KOPT-K1 (cell line): ENCODE results near the gene ANTKMT.
A peak's percentile ranks its signal among the peaks of the same experiment; 100 is the strongest.

Source experiments
- H3K27ac ChIP-seq: fragments of 200-600 bp; sonication (generic); 2 replicates; pipeline ENCODE4 v1.5.1; 2016; ENCODE audit warnings: antibody characterized with exemption, mild to moderate bottlenecking, low read depth, low read length; ENCODE audit not compliant: poor library complexity, severe bottlenecking
- H3K36me3 ChIP-seq: fragments of 200-600 bp; sonication (generic); 2 replicates; pipeline ENCODE4 v1.5.1; 2017; ENCODE audit warnings: antibody characterized with exemption, mild to moderate bottlenecking, low read length, moderate library complexity; ENCODE audit not compliant: insufficient read depth
- H3K9me3 ChIP-seq: fragments of 200-600 bp; sonication (generic); 2 replicates; pipeline ENCODE4 v1.5.1; 2017; ENCODE audit warnings: antibody characterized with exemption, low read length, mild to moderate bottlenecking; ENCODE audit not compliant: insufficient read depth, poor library complexity, severe bottlenecking

Gene ANTKMT, protein sequence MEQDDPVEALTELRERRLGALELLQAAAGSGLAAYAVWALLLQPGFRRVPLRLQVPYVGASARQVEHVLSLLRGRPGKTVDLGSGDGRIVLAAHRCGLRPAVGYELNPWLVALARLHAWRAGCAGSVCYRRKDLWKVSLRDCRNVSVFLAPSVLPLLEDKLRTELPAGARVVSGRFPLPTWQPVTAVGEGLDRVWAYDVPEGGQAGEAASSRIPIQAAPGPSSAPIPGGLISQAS

DNA sequence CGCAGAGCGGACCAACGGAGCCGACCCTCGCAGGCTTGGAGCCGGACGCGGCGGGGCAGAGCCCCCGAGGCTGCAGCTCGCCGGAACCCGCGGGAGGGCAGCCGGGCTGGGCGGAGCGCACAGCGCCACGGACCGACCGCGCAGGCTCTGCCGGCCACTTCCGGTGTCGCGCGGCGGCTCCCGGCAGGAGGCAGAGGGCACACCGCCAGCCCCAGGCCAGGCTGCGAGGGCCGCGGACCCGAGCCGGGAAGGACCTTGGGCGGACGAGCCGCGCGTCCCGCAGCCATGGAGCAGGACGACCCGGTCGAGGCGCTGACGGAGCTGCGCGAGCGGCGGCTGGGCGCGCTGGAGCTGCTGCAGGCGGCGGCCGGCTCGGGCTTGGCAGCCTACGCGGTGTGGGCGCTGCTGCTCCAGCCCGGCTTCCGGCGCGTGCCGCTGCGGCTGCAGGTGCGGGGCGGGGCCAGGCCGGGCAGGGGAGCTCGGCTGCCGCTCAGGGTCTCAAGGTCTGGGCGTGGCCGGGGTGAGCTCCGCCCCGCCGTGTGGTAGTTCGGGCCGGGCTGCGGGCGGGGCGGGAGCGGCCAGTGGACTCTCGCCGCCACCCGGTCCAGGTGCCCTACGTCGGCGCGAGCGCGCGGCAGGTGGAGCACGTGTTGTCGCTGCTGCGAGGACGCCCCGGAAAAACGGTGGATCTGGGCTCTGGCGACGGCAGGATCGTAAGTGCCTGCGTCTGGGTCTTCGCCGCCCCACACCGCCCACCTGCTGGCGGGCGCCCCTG, at the start of gene ANTKMT:
Gene ANTKMT (plus strand): TSS at position 157 of the 775 bp plus-strand sequence. CDS start 129 bp downstream, at position 286.
- Histone ChIP-seq H3K9me3 (no peaks in the 10 kb centered on the region), H3K36me3 (no peaks in the 10 kb centered on the region), H3K27ac (peak within 1 kb of the TSS; percentile 84)

DNA sequence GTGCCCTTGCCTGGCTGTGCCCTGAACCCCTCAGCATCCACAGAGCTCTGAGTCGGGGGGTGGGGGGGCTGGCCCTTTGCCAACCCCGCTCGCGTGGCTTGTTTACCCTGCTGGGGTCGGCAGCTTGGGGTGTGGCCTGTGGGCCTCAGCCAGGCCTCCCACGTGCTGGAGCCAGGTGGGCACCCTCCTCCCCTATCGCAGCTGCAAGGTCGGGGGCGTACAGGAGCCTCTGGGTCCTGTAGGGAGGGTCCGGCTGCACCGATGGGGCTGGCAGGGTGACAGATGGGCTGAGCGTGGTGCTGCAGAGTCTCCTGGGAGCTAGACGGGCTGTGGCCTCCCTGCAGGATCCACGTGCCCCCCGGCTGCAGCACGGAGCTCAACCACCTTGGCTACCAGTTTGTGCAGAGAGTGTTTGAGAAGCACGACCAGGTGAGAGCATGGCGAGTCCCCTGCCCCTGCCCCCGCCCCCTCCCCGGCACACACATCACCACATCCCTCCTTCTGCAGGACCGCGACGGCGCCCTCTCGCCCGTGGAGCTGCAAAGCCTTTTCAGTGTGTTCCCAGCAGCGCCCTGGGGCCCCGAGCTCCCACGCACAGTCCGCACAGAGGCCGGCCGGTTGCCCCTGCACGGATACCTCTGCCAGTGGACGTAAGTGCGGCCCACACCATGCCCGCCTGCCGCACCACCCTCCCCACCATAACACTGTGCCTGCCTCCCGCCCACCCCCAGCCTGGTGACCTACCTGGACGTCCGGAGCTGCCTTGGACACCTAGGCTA, 49.4 kb upstream of the ANTKMT start:
- no peaks in the 10 kb centered on the region for H3K9me3 ChIP-seq
- H3K36me3 ChIP-seq, result peaks cover 65% of the 10 kb centered on the region
- no peak overlapping the region for H3K27ac ChIP-seq

DNA sequence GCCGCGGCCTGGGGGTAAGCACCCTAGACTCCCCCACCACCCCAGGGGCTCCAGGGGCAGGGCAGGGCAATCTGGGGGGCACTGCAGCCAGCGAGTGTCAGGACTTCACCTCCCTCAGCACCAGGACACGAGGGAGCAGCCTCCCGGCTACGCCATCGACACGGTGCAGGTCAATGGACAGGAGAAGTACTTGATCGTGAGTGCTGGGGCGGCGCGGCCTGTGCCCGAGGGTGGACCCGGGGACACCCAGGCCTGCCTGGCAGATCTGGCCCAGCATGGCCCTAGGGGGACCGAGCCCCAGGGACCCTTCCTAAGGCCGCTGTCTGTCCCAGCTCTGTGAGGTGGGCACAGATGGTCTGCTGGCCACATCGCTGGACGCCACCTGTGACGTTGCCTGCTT, 48.6 kb upstream of the ANTKMT start:
- no peak overlapping the region for H3K27ac ChIP-seq

DNA sequence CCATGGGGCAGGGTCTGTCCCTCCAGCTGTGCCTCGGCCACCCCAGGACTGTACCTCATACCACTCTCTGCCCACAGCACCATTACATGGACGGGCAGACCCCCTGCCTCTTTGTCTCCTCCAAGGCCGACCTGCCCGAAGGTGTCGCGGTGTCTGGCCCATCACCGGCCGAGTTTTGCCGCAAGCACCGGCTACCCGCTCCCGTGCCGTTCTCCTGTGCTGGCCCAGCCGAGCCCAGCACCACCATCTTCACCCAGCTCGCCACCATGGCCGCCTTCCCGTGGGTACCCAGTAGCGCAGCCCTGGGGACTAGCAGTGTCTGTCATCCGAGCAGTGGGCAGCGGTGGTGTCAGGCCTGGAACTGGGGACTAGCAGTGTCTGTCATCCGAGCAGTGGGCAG, 48.1 kb upstream of the ANTKMT start:
- Histone ChIP-seq H3K36me3 (peaks cover 68% of the 10 kb centered on the region), H3K27ac (no peak overlapping the region), H3K9me3 (no peaks in the 10 kb centered on the region)

More for the DNA sequence above, 48.6 kb upstream of the ANTKMT start:
- Histone ChIP-seq H3K36me3 (peaks cover 68% of the 10 kb centered on the region), H3K9me3 (no peaks in the 10 kb centered on the region)

DNA sequence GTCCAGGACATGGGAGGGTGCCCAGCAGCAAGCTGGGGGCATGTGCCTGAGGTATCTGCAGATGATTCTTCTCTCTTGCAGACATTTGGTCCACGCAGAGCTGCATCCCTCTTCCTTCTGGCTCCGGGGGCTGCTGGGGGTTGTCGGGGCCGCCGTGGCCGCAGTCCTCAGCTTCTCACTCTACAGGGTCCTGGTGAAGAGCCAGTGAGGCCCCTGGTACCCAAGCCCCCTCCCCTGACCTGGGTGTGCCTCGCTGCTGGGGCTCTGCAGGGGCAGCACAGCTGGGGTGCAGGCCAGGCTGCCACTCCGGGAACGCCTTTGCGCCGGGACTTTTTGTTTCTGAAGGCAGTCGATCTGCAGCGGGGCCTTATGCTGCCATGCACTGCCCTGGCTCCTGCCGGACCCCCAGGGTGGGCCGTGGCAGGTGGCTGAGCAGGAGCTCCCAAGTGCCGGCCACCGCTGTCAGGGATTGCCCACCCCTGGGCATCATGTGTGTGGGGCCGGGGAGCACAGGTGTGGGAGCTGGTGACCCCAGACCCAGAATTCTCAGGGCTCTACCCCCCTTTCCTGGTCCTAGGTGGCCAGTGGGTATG, 47.5 kb upstream of the ANTKMT start:
- H3K9me3 ChIP-seq, result no peaks in the 10 kb centered on the region
- peaks cover 68% of the 10 kb centered on the region for H3K36me3 ChIP-seq
- H3K27ac ChIP-seq, result no peak overlapping the region

DNA sequence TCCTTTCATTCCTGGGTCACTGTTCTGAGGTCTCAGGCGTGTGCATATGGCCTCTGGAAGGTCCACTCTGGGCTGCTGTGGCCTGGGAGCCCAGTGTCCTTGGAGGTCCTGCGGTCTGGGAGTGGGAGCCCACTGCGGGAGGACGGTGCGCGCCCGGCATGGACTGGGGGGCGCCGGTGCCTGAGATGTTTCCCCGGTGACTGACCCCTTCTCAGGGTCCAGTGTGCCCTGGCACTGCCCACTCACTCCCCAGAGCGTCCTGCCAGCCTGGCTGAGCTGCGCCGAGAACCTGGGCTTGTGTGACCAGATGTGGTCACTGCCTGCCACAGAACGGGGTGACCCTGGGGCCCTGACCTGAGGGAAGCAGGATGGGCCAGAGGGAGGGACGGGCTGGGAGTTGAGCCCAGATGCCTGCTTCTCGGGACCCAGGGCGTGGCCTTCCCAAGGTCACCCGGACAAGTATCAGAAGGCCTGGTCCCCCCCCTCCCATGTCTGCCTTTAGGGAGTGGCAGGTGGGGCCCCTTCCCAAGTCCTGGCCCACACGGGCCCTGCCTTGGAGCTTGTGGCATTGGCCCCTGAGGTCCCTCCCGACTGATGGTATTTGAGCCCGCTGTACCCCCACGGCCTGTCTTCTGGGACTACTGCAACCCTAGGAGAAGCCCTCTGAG, 46.6 kb upstream of the ANTKMT start:
- Histone ChIP-seq H3K27ac (no peak overlapping the region), H3K36me3 (peaks cover 65% of the 10 kb centered on the region), H3K9me3 (no peaks in the 10 kb centered on the region)

DNA sequence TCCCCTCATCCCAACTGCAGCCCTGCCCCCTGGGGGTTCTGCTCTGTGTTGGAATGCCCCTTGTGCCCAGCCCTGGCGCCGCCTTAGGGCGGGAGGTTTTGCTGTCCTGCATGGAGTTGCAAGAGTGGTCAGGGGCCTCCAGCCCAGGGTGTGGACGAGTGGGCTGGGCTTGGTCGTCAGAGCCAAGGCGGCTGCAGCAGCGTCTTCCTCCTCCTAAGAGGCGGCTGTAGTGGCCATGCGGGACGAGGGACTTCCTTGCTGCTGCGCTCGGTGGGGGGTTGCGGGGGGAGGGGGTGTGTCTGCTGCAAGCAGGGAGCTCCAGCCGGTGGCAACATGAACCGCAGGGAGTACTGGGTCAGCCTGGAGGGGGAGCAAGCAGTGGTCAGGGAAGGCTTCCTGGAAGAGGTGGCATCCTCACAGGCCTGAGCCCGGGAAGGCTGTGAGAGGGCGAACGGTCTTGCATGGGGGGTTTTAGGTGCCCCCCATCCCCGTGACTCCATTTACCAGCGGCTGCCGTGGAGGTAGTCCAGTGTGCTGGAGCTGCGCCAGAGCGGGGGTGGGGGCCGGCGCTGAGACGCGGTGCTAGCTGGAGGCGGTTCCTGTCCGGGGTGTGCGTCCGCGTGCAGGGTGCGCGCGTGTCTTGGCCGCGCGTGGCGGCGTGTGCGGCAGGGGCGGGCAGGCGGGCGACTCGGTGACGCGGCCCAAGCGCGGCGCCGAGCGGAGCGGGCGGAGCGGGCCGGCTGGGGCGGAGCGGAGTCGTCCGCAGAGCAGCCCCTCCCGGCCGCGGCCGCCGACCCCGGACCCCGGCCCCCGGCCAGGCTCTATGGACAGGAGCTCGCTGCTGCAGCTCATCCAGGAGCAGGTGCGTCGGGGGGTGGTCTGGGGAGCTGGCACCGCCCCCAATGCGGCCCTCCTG, 45.7 kb upstream of the ANTKMT start, which contains the start of gene RHBDL1:
Gene RHBDL1 (plus strand): TSS at position 704 of the 916 bp plus-strand sequence. CDS start 120 bp downstream, at position 824.
- peaks cover 56% of the 10 kb centered on the region for H3K36me3 ChIP-seq
- H3K9me3 ChIP-seq, result no peaks in the 10 kb centered on the region
- H3K27ac ChIP-seq, result no peak within 1 kb of the TSS

DNA sequence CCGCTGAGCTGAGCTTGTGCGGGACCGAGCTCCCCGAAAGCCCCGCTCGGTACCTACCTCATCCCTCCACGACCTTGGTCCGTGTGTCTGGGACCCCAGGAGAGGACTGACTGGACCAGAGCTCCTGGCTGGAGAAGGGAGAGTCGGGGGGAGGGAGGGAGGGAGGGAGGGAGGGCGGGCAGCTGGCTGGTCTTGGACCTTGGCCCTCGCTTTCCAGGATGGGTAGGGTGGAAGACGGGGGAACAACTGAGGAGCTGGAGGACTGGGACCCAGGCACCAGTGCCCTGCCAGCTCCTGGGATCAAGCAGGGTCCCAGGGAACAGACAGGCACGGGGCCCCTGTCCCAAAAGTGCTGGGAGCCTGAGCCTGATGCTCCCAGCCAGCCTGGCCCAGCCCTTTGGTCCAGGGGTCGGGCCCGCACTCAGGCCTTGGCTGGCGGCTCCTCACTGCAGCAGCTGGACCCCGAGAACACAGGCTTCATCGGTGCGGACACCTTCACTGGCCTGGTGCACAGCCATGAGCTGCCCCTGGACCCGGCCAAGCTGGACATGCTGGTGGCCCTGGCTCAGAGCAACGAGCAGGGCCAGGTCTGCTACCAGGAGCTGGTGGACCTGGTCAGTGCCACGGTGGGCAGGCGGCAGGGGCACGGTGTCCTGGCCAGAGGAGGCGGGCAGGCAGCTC, 44.9 kb upstream of the ANTKMT start:
- no peaks in the 10 kb centered on the region for H3K9me3 ChIP-seq
- H3K27ac ChIP-seq, result no peak overlapping the region
- peaks cover 48% of the 10 kb centered on the region for H3K36me3 ChIP-seq

DNA sequence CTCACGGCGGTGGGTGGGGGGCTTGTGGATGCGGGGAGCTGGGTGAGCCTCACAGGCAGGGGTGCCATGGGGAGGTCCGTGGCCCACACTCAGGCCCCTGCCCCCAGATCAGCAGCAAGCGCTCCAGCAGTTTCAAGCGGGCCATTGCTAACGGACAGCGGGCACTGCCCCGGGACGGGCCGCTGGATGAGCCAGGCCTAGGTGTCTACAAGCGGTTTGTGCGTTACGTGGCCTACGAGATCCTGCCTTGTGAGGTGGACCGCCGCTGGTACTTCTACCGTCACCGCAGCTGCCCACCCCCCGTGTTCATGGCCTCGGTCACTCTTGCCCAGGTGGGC, 44.4 kb upstream of the ANTKMT start:
- Histone ChIP-seq H3K27ac (no peak overlapping the region), H3K36me3 (peaks cover 46% of the 10 kb centered on the region), H3K9me3 (no peaks in the 10 kb centered on the region)

DNA sequence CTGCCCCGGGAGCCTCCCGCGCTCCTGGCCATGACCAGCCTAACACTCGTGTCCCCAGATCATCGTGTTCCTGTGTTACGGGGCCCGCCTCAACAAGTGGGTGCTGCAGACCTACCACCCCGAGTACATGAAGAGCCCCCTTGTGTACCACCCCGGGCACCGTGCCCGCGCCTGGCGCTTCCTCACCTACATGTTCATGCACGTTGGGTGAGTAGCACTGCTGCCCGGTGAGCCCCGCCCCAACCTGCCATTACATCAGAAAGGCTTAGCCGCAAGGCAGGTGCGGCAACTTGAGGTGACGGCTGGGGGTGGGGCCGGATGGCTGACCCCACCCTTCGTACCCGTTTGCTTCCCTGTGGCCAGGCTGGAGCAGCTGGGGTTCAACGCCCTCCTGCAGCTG, 44.0 kb upstream of the ANTKMT start:
- Histone ChIP-seq H3K27ac (no peak overlapping the region), H3K36me3 (peaks cover 46% of the 10 kb centered on the region)

DNA sequence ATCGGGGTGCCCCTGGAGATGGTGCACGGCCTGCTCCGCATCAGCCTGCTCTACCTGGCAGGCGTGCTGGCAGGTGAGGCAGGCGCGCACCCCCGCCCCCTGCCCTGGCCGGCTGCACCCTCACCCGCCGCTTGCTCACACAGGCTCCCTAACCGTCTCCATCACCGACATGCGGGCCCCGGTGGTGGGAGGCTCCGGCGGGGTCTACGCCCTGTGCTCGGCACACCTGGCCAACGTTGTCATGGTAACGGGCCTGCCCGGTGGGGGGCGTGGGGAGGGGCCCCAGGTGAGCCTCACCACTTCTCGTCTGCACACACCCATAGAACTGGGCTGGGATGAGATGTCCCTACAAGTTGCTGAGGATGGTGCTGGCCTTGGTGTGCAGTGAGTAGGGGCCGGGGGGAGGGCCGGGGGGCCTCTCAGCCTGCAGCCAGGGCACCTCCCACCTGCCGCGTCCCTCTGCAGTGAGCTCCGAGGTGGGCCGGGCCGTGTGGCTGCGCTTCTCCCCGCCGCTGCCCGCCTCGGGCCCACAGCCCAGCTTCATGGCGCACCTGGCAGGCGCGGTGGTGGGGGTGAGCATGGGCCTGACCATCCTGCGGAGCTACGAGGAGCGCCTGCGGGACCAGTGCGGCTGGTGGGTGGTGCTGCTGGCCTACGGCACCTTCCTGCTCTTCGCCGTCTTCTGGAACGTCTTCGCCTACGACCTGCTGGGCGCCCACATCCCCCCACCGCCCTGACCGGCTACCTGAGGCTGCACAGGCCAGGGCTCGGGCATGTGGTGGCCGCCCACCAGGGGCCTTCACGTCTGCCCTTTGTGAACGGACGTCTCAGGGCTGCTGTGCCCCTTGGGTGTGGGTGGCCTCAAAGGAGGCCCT, 43.4 kb upstream of the ANTKMT start:
- Histone ChIP-seq H3K27ac (no peak overlapping the region), H3K9me3 (no peaks in the 10 kb centered on the region), H3K36me3 (peaks cover 46% of the 10 kb centered on the region)

More for the DNA sequence above, 44.0 kb upstream of the ANTKMT start:
- H3K9me3 ChIP-seq, result no peaks in the 10 kb centered on the region

DNA sequence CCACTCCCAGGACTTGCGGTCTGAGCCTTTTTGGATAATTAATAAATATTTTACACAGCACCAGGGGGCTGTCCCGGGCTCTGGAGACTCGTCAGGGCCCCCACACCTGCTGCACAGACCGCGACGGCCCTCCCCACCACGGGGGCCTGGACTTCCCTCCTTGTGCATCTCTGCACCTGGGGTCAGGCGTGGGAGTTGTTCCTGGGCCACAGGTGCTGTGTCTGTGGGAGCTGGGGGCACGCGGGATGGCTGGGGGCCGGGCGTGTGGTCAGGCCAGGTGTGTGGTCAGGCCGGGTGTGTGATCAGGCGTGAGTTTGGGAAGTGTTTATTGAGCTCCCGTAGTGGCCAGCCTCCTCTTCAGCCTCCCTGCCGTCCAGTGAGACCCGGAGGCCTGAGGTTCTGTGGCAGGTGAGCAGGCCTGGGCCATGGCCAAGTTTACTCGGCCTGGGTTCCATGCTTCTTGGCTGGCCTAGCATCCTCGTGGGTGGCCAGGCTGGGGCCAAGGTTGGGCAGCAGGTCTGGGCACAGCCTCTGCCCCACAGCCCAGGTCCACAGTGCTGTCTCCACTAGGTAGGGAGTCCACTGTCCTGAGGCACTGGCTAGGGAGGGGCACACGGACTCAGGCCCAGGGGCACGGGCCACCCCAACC, 42.6 kb upstream of the ANTKMT start:
- Histone ChIP-seq H3K27ac (no peak overlapping the region), H3K9me3 (no peaks in the 10 kb centered on the region)

More for the DNA sequence above, 42.6 kb upstream of the ANTKMT start:
- peaks cover 46% of the 10 kb centered on the region for H3K36me3 ChIP-seq
